ENCODE results near the gene TTLL11.
A peak's percentile ranks its signal among the peaks of the same experiment; 100 is the strongest.

TTLL11 gene

DNA sequence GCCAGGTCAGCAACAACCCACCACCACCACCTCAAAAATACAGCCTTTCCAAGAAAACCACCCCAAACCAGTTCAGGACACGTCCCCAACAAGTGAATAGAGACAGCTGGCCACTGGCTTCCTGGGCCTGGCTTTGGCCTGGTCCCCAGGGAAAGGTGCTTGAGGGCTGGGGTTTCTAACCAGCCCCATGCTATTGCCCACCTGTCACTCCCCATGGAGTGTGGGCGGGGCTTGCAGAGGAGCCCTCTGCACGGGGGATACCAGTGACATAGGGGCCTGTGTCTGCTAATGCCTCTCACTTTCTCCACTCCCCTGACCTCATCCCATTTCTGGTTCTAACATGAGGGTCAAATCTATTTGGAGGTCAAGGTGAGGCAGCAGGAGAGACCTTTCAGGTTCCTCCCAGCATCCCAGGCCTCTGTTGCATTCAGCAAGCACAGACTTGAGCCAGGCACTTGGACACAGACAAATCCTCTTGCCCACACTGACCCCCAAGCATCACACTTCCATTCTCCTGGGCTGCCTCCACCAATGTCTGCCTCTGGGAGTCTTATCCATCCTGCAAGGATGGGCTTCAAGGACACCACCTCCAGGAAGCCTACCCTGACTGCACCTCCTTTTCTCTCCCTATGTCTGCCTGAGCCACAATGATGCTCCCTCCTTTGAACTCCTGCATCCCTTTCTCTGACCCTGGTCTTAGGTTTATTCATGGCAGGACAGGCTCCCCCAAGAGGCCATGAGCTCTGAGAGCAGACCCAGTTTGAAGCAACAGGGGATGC lies 16.1 kb upstream of the TTLL11 start:
- no peak for DNase-seq (ENCODE audit: low read depth)

DNA sequence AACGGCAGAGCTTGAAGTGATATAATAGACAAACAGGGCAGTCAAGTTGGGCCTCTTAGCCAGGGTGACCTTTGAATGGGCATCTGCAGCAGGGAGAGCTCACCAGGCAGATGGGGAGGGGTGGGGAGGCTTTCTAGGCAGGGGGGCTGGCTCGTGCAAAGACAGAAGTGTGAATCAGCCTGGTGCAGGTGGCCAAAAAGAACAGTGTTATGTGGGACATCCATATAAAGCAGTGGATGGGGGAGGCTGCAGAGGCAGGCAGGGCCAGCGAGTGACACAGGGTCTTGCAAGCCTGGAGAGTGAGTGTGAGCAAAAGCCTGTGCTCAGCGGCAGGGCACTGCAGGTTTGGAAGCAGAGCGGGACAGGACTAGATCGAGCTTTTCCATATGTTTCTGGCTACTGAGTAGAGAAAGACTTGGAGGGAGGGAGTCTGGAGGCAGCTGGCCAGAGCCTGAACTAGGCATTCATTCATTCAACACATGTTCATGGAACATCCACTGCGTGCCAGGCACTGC lies 14.2 kb upstream of the TTLL11 start:
- no peak for DNase-seq (ENCODE audit: low read depth)

DNA sequence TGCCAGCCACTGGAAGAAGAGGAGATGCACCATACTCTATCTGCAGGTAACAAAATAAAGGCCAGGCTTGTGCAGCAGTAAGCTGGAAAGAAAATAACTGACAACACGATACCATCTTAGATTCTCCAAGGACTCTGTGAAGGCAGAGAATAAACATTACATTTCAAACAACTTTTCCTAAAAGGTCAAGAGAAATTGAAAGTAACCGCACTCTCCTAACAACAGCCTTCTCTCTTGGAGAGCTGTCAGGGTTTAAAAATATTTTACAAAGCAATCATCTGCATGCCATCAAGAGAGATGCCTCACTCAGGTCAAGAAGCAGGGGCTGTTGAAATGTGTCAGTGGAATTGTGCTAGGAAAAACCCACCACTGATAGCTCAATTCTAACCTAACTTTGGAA lies 13.5 kb upstream of the TTLL11 start:
- no peak for DNase-seq (ENCODE audit: low read depth)

DNA sequence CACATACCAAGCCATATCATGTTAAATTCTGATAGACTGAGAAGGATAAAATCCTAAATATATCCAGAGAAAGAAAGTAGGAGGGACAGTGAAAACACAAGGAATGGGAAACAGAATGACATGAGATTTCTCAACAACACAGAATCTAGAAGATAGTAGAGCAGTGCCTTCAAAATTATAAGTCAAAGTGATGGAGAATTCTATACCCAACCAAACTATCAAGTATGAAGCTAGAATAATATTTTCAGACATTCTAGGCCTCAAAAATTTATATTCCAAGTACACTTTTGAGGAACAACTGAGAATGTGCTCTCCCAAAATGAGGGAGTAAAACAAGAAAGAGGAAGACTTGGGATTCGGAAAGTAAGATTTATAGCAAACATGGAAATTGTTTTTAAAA lies 10.9 kb upstream of the TTLL11 start:
- DNase-seq (ENCODE audit: low read depth), result no peak

DNA sequence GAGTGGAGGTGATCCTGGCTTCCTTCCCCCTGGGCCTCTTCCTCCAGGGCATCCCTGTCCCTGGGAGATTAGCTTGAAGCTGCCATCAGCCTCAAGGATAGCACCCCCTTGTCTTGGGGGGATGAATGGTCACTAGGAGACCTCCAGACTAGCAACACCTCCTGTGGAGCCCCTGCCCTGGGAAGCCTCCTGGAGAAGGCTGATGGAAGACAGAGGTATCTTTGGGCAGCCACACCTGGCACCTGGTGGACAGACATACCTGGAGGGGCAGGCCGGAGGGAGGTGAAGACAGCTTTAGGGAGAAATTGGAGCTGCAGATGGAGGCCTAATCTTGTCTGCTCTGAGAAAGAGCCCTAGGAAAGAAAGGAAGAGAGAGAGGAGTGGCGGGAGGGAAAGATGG lies 9.0 kb upstream of the TTLL11 start:
- no peak for DNase-seq (ENCODE audit: low read depth)

DNA sequence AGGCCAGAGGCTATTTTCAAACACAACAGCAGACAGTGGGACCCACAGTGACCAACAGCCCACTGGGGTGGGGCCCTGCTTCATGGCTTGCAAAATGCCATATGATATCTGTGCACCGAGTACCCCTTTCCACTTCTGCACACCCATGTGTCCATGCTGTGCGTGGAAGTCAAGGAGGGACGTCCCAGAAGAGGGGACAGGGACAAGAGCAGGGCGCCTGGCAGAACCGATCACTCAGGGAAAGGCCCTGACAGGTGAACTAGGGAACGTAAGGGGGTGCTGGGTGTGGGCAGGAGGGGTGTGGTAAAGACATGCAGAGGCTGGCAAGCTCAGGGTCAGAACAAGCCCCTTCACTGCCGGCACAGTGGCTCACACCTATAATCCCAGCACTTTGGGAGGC lies 7.6 kb upstream of the TTLL11 start:
- no peak for DNase-seq (ENCODE audit: low read depth)

DNA sequence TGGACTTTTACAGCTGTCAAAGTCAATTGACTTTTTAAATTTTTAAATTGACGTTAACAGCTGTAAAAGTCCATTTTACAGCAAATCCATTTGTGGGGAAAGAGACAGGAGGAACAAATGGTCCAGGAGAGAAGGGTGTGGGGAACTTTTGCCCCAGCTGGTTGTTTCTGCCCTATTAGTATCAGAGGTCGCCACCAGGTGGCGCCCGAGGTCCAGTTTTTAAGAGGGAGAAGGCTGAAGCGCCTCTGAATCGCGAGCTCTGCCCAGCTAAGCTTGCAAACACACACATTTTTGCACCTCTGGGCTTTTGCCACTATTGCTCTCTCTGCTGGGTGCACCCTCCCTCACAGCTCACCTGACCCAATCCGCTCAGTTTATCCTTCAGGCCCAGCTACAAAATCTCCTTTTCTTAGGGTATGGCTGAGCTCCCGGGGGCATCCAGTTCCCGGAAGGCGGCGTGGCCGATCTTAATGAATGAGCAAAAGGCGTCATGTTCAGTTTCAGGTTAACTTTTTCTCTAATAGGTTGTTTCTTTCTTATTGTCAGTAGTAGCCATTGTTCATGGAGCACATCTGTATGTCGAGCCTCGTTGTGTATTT lies 6.3 kb upstream of the TTLL11 start:
- peak; percentile 84 for DNase-seq (ENCODE audit: low read depth)

DNA sequence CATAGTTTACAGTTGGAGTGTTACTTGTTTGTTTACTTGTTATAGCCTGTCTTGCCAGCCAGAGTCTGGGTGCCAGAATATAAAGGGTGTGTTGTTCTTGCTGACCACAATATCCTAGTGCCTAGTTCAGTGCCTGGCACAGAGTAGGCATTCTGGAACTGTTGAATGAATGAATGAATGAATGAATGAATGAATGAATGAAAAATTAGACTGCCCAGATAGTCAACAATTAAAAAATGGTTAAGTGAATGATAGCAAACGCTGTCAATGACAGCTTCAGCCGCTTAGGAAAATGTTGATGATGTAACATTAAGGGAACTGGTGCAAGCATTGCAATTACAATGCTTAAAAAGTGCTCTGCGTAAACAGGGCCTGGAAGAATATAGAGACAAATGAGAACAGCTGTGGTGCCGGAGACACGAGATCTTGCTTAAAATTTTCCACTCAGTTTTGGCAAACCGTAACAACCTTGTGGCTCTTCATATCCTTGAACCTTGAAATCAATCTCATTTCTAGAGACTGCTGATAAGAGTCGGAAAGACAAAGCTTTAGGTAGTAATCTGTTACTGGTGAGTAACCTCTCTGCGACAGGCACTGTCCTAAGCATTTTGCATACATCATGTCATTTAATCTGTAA lies 4.7 kb upstream of the TTLL11 start:
- DNase-seq (ENCODE audit: low read depth), result no peak

DNA sequence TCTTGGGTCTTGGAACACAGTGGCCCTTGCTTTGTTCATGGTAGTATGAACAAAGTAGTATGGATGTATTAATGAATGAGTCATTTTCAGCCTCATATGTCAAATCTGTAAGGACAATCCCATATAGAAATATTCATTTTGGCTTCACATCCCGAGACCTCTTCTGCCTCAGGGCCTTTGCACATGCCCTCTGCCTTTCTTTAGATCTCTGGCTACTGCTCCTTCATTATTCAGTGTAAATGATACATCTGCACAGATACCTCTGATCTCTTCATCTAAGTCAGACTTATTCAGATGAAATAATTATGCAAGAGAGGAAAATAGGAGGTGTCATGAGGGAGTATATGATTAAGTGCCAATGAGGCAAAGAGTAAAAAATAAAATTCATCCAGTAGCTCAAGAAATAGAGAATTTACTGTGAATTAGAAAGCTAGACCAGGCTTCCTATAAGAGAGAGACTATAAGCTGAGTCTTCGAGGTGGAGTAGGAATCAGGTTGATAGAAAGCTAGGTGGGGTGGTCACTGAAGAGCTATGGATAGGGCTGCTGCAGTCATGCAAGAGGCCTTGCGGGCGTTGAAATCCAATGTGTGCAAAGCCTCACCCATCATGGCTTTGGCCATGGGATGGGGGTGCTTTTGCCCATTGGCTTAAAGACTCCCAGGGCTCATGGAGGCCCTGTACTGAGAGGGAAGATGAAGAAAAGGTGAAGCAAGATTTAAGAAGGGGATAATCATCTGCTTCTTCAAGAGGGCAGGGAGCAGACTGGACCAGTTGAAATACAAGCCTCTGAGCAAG lies 3.7 kb upstream of the TTLL11 start:
- no peak for DNase-seq (ENCODE audit: low read depth)

DNA sequence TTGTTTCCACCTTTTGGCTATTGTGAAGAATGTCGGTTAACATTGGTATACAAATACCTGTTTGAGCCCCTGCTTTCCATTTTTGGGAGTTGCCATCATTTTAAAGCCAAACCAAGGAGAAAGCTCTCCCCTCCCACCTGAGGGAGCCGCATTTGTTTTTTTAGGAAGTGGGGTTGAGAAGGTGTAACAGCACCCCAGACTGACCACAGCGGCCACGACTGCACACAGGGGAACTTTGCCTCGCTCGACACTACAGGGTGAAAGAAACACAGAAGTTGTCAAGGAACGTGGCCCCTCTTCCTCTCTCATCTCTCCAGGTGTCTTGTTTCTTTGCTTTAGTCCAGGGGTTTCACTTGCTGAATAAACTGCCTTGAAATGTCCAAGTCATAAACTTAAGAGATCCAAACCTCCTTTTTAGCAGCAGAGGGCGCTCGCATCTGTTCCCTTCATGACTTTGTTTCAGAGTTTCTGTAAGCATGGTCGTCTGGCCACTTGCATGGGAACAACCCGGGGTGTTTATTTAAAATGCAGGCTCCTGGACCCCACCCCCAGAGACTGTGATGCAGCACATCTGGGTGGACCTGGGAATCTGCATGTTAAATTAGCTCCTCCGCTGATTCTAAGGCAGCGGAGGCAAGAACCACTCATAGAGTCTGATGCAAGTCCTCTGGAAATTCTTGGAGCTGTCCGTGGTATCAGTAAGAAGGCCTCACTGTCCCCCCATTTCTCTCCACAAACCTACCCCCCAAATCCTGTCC lies 2.1 kb upstream of the TTLL11 start:
- DNase-seq (ENCODE audit: low read depth), result peak; percentile 75

DNA sequence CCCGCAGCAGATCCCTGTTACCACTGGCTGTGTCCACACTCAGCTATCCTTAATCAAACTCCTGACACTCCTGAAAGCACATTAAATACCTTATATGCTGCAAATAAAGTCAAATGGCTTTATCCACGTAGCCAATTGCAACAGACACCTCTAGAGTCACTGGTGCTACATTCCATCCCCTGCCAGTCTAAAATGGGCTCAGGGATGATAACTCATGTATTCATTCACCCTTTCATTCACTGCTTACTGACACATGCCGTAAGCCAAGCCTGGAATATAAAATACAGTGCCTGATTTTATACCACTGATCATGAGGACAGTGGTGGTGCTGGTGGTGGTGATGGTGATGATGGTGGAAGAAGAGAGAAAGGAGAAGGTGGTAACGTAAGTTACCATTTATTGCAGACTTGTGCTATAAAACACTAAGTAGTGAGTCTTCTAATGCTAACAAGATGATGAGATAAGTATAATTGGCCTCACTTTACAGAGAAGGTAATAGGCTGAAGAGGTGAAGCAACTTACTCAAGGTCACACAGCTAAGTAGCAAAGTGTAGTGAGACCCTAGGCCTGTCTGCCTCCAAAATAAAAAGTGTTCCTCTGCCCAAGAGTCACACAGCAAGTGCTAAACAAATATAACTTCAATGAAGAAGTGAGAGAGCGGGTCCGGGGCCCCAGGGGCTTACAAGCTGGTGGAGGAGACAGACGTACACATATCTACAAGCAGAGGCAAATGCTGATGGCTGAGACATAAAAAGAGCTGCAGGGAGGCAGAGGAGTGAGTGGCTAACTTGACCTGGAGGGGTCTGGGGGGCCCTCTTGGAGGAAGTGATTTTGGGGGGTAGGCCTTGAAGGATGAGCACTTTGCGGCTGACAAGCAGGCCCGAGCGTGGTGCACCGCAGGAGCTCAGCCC lies 1.2 kb downstream of the TTLL11 start:
- DNase-seq (ENCODE audit: low read depth), result no peak

DNA sequence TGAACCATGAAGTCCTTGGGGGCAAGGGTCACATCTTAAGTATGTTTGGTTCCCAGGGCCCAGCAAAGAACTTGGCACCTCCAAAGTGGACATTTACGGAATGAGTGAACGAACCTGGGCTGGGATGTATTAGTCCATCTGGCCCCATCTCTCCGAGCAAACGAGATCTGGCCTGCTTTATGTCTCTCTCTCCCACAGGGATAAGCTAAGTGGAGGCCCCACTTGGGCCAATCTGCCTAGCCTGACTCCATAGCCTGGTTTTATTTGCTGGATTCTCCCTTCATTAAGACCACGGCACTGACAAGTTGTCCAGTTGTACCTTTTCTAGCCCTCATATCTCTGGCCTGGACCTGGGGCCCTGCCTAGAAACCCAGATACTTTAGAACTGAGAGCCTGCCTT lies 2.1 kb downstream of the TTLL11 start:
- no peak for DNase-seq (ENCODE audit: low read depth)

DNA sequence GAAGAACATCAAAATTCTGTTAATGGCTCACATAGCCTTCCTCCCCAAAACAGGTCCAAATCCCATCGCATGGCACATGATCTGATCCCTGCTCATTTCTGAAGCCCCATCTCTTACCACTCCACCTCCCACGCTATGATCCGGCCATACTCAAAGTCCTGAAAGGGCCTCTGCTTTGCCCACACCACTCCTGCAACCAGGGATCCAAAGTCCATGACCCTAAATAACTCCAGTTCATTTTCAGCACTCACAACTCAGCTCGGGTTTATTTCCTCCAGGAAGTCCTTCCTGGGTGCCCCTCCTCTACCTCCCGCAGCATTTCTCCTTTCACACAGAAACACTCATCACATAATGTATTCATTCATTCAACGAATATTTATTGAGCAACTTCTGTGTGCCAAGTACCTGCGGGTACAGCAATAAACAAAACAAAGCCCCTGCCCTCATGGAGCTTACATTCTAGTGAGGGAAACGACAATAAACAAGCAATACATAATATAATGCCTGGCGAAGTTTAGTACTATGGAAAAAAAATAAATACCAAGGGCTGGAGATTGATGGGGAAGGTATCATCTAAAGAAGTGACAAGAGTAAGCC lies 2.7 kb downstream of the TTLL11 start:
- DNase-seq (ENCODE audit: low read depth), result no peak

DNA sequence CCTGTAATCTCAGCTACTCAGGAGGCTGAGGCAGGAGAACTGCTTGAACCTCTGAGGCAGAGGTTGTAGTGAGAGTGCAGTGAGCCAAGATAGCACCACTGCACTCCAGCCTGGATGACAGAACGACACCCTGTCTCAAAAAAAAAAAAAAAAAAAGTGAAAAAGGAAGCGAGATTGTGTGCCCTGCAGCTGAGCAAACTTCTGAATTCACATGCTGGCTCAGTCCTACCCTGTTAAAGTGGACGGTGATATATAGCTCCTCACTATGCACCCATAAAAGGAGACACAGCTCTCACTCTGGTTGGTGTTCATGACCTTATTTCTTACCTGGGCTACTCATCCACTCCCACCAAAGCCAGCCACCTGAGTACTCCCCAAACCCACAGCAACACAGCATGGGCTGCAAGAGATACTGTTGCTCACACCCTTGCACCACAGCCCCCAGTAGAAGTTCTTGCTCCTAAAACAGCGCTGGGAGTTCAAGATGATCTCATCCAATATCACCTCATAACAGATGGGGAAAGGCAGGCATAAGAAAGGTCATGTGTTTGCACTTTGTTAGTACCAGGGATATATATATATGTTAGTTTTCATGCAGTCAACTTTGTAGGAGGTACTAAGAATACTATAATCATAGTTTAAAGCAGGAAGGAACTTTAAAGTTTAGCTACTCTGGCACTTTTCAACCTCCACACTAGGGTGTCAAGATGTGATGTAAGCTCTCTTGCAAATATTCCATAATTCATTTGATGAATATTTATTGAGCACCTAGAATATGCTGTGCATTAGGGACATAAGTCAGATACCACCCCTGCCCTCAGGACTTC lies 4.0 kb downstream of the TTLL11 start:
- no peak for DNase-seq (ENCODE audit: low read depth)

DNA sequence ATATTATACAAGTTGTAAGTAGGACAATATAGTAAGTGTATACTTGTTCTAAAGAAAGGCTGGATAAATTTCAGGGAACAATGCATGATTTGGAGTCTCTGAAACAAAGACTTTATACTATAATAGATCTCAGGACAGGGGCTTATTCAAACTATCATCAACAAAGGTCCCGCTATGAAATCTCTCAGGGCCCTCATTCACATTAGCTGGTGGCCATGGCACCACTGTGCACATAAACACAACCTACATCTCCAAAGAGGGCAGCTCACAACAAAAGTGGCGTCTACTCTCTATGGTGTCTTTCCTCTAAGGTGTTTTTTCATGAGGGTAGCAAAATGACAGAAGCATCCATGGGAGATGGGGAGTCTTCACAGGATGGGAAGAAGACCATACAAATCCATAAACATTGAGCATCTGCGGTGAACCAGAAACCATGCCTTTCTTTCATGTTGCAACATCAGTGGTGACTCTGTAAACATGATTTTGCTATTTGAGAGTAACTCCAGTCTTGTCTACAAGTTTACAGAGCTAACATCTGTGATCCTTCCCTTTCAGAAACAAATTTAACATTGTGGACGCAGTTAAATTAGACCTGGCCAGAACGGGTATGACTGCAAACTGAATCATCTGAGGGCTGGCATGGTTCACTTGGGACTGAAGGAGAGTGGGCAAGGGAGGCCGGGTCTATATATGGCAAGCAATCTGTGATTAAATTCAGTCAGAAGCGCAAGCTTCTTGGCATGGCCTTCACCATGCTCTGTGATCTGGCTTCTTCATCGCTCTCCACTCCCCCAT lies 5.5 kb downstream of the TTLL11 start:
- DNase-seq (ENCODE audit: low read depth), result peak; percentile 56

DNA sequence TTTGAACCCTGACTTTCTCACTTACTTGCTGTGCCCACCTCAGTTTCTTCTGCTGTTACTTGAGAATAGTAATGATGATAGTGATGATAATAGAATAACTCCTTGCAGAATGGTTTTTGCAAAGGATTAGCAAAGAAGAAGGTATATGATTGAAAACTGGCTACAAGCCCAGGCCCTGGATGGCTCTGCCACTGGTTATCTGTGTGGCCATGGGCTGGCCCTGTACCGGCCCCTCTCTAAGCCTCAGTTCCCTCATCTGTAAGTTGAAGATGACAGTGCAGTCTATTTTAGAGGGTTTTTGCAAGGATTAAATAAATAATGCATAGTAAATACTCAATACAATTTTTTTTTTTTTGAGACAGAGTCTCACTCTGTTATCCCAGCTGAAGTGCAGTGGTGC lies 6.2 kb downstream of the TTLL11 start:
- no peak for DNase-seq (ENCODE audit: low read depth)

DNA sequence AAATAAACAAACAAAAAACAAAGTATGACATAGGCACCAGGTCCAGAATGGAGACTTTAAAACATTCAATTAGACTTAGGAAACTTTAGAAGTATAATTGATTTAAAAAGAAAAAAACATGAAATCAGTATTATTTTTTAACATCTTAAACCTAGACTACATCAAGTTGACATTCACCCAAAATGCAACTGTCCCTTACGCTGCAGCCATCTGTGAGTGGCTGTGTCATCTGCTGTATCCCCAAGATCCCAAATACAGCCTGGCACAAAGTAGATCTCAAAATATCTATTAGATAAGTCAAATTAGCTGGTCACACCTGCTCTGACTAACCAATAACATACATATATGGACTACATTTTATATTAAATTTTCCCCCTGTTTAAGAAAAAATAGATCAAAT lies 7.8 kb downstream of the TTLL11 start:
- DNase-seq (ENCODE audit: low read depth), result no peak

DNA sequence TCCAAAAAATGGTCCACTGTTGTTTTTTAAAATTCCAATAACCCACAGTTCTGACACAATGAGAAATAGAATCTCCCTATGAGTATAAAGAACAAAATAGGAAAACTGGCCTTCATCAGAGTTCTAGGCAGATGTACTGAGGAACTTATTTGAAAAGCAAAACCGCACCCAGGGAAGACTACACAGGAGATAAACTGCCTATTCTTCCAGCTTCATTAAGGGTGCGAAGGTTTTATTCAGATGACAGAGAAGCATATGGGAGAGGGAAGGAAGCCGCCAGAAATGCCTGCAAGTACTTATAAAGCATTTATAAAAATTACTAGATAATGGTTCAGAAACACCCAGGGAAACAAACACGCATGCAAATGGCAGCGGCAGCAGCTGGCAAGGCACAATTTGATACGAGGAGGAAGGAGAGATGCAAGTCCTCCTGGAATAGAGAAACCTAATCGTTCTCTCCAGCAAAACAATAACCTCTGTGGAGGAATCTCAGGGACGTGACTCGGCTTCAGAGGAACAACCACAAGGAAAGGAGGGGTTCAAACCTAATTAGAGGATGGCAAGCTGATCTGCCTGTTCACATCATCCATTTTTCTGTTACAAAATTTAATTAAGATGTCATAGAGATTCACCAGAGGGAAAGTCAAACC lies 9.0 kb downstream of the TTLL11 start:
- no peak for DNase-seq (ENCODE audit: low read depth)
